Liver (tissue), 3 donors: ENCODE data around the gene NEBL.

ENCODE experiments used
- ATF3 ChIP-seq: IDR thresholded peaks from 2 replicates; pipeline ENCODE4 v1.6.1; 2016; ENCODE audit warnings: antibody characterized with exemption
- CTCF ChIP-seq: fragments of 150-350 bp; IDR thresholded peaks from 2 replicates; pipeline ENCODE4 v1.5.1; 2017; ENCODE audit warnings: improper control_type of control experiment, low read depth, low read length; ENCODE audit not compliant: missing input control
- GABPA ChIP-seq, 2 donors: IDR thresholded peaks in 1 of 2; conservative IDR thresholded peaks in 1 of 2; 2 replicates each; pipeline ENCODE4 v1.6.1; 2016; ENCODE audit warnings: antibody characterized with exemption in 2 of 2, mild to moderate bottlenecking in 1 of 2, moderate library complexity in 1 of 2
- HNF4G ChIP-seq: IDR thresholded peaks from 2 replicates; pipeline ENCODE4 v1.6.1; 2016; ENCODE audit warnings: antibody characterized with exemption
- MAX ChIP-seq: IDR thresholded peaks from 2 replicates; pipeline ENCODE4 v1.6.1; 2016; ENCODE audit warnings: antibody characterized with exemption
- REST ChIP-seq: IDR thresholded peaks from 2 replicates; pipeline ENCODE4 v1.6.1; 2016; ENCODE audit warnings: antibody characterized with exemption, mild to moderate bottlenecking
- SP1 ChIP-seq: IDR thresholded peaks from 2 replicates; pipeline ENCODE4 v1.6.1; 2018; ENCODE audit warnings: antibody characterized with exemption, mild to moderate bottlenecking
- TAF1 ChIP-seq: conservative IDR thresholded peaks from 2 replicates; pipeline ENCODE4 v1.6.1; 2016; ENCODE audit warnings: antibody characterized with exemption, mild to moderate bottlenecking
- ZBTB33 ChIP-seq: IDR thresholded peaks from 2 replicates; pipeline ENCODE4 v1.6.1; 2016; ENCODE audit warnings: antibody characterized with exemption
- donor health status: healthy.
- donor health status: healthy.

- TF ChIP-seq HNF4G (no peak), SP1 (no peak), ZBTB33 (no peak), GABPA (IDR thresholded peaks at IDR 0.05 in 1 of 2, conservative IDR thresholded peaks at IDR 0.05 in 1 of 2) (no peak), CTCF (no peak), MAX (no peak), TAF1 (no peak), REST (no peak), ATF3 (no peak)
These were observed 4.3 kb downstream of the NEBL start for GRCh38 chr10:20892796-20893195.
